ENCODE results near the gene LRBA. TPM values are rescaled to one million over a fixed set of nuclear protein-coding genes. Genes with fewer than 3 reads are reported as not detected.
"Not testable (repeated sequence)": the region's sequence is repeated elsewhere in the genome, so short reads cannot be mapped to it uniquely, and the experiment has no call there.

The LRBA gene
- total RNA-seq, 1 experiment from 2014 or later, result 69.1 TPM

DNA sequence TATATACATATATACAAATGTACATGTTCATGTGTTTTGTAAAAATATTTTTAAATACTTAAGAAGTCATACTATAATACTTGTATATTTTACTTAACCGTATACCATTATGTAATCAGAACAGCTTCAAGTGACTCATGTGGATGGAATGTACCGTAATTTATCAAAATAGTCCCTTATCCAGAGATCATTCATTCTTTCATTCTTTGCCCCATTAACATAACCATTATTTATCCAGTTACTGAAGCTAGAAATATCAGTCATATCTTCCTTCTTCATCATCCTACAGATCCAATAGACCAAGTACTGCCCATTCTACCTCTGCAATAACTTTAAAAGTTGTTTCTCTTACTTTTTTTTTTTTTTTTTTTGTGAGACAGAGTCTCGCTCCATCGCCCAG, 268.9 kb downstream of the LRBA start:
- DNase-seq (ENCODE audit: low spot score) (no peak), ATAC-seq (no peak)
- POLR2A ChIA-PET, result interaction anchor here (0.7 kb wide), 1 partner anchor 156 kb away, joined by 7 read pairs; no protein-coding TSS in a partner anchor
- H3K9me3 Mint-ChIP-seq, result no peaks in the 10 kb centered on the region
- CTCF ChIA-PET, result no interaction called here
- H3K27ac Mint-ChIP-seq, result no peak overlapping the region
- no peak overlapping the region for H3K4me3 Mint-ChIP-seq
- peaks cover 3% of the 10 kb centered on the region; the same call in 1 of the 2 replicates for H3K36me3 Mint-ChIP-seq
- TF ChIP-seq GTF2I (CRISPR knock-in tag; conservative IDR thresholded peaks at IDR 0.05) (no peak), ZNF121 (CRISPR knock-in tag; IDR thresholded peaks at IDR 0.05) (no peak), MXD4 (CRISPR knock-in tag; IDR thresholded peaks at IDR 0.05; ENCODE audit: borderline replicate concordance) (no peak), ZNF138 (CRISPR knock-in tag; conservative IDR thresholded peaks at IDR 0.05) (no peak), FOXJ3 (CRISPR knock-in tag; IDR thresholded peaks at IDR 0.05; ENCODE audit: borderline replicate concordance) (no peak)
- no peaks in the 10 kb centered on the region for H3K27me3 Mint-ChIP-seq (ENCODE audit: low read depth)
- no peaks in the 10 kb centered on the region for H3K4me1 Mint-ChIP-seq

DNA sequence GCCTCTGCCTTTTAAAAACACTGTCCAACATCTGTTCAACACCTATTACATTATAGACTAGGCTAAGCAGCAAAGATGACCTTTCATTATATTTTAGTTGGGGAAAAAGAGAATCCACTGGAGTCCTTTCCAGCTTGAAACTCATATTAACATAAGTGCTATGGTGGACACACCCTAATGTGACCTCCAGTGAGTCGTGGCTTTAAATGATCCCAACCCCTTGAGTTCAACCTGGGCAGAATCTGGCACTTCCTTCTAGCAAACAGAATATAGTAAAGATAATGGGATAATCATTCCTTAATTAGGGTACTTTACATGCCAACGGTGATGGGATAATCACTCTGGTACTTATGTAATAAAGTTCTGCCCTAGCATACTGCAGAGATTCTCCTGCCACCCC, 270.5 kb downstream of the LRBA start:
- H3K4me3 Mint-ChIP-seq, result no peak overlapping the region
- no peaks in the 10 kb centered on the region for H3K27me3 Mint-ChIP-seq (ENCODE audit: low read depth)
- TF ChIP-seq ATF2 (CRISPR knock-in tag; IDR thresholded peaks at IDR 0.05; ENCODE audit: borderline replicate concordance, low read depth) (no peak), NFYB (CRISPR knock-in tag; conservative IDR thresholded peaks at IDR 0.05; ENCODE audit: low read depth) (no peak), JUN (CRISPR knock-in tag; IDR thresholded peaks at IDR 0.05) (no peak), SP1 (CRISPR knock-in tag; conservative IDR thresholded peaks at IDR 0.05) (no peak), MXD4 (CRISPR knock-in tag; IDR thresholded peaks at IDR 0.05; ENCODE audit: borderline replicate concordance) (no peak), FOXK1 (CRISPR knock-in tag; IDR thresholded peaks at IDR 0.05) (no peak), OVOL2 (CRISPR knock-in tag; IDR thresholded peaks at IDR 0.05; ENCODE audit: borderline replicate concordance) (no peak), RORB (CRISPR knock-in tag; IDR thresholded peaks at IDR 0.05) (no peak), ZNF219 (CRISPR knock-in tag; IDR thresholded peaks at IDR 0.05; ENCODE audit: borderline replicate concordance) (no peak), ELF4 (CRISPR knock-in tag; IDR thresholded peaks at IDR 0.05; ENCODE audit: low read depth) (no peak), ZBTB43 (CRISPR knock-in tag; IDR thresholded peaks at IDR 0.05) (no peak), ZBTB21 (CRISPR knock-in tag; IDR thresholded peaks at IDR 0.05; ENCODE audit: borderline replicate concordance) (no peak), TEAD4 (CRISPR knock-in tag; IDR thresholded peaks at IDR 0.05) (no peak)
- no peaks in the 10 kb centered on the region for H3K9me3 Mint-ChIP-seq
- peaks cover 6% of the 10 kb centered on the region for H3K4me1 Mint-ChIP-seq
- H3K27ac Mint-ChIP-seq, result no peak overlapping the region
- peaks cover 3% of the 10 kb centered on the region; the same call in 1 of the 2 replicates for H3K36me3 Mint-ChIP-seq
- no peak for ATAC-seq
- DNase-seq (ENCODE audit: low spot score), result no peak
- CTCF ChIA-PET, result no interaction called here
- POLR2A ChIA-PET, result no interaction called here

DNA sequence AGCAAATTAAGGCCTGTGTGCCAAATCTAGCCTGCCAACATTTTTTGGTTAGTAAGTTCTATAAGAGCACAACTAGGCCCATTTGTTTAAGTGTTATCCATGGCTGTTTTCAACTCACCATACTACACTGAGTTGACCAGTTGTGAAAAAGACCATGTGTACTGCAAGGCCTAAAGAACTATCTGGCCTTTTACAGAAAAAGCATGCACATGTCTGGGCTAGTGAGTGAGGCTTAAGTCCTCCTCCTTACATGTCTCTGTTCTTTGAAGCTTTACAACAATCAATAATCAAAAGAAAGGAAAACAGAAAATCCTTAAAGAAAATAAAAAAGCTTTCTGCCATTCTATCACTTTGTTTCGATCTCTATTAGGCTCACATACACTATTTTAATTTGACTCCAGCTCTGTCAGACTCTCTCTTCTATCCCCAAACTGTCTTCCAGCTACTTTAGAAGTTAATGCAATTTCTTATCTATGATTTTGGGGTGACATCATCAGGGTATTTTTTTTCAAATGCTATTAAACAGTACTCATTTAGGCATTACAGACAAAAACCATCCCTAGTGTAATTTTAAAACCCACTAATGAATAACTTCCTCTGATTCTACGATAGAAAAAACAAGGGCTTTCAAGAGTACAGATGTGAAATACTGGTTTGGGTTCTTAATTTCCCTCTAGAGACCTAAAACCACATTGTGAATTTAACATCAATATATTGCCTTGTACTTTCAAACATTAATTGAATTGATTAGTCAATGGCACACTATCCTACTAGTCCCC, 271.3 kb downstream of the LRBA start:
- POLR2A ChIA-PET, result no interaction called here
- no peak; the same call in 1 of the 2 replicates for ATAC-seq

DNA sequence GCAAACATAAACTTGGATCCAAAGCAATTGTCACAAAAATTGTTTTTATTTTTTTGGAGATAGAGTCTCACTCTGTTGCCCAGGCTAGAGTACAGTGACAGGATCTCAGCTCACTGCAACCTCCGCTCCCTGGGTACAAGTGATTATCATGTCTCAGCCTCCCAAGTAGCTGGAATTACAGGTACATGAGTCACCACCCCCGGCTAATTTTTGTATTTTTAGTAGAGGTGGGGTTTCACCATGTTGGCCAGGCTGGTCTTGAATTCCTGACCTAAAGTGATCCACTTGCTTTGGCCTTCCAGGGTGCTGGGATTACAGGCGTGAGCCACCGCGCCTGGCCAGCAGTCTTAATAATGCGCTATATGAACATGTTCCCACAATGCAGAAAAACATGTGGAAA, 272.2 kb downstream of the LRBA start:
- H3K36me3 Mint-ChIP-seq; POLR2A ChIA-PET; ATAC-seq; H3K4me3 Mint-ChIP-seq; H3K4me1 Mint-ChIP-seq; H3K27ac Mint-ChIP-seq; H3K9me3 Mint-ChIP-seq; DNase-seq (ENCODE audit: low spot score); CTCF ChIA-PET; H3K27me3 Mint-ChIP-seq (ENCODE audit: low read depth): not testable (repeated sequence)

More for the DNA sequence above, 271.3 kb downstream of the LRBA start:
- Mint-ChIP-seq H3K27me3 (ENCODE audit: low read depth) (no peaks in the 10 kb centered on the region), H3K9me3 (no peaks in the 10 kb centered on the region), H3K4me1 (peaks cover 8% of the 10 kb centered on the region), H3K36me3 (peaks cover 3% of the 10 kb centered on the region; the same call in 1 of the 2 replicates), H3K27ac (no peak overlapping the region), H3K4me3 (no peak overlapping the region)
- CTCF ChIA-PET, result no interaction called here
- no peak for TF ChIP-seq OVOL2 (CRISPR knock-in tag; IDR thresholded peaks at IDR 0.05; ENCODE audit: borderline replicate concordance)
- no peak for TF ChIP-seq MAX (CRISPR knock-in tag; IDR thresholded peaks at IDR 0.05)
- TF ChIP-seq TEAD1 (CRISPR knock-in tag; IDR thresholded peaks at IDR 0.05), result no peak
- TF ChIP-seq SMAD3 (CRISPR knock-in tag; IDR thresholded peaks at IDR 0.05; ENCODE audit: borderline replicate concordance), result no peak
- TF ChIP-seq NR3C1 (CRISPR knock-in tag; conservative IDR thresholded peaks at IDR 0.05; ENCODE audit: low read depth), result no peak
- TF ChIP-seq SMAD4 (CRISPR knock-in tag; IDR thresholded peaks at IDR 0.05), result no peak
- TF ChIP-seq IRF2 (CRISPR knock-in tag; IDR thresholded peaks at IDR 0.05; ENCODE audit: borderline replicate concordance, low read depth), result no peak
- TF ChIP-seq, protein P1, sequence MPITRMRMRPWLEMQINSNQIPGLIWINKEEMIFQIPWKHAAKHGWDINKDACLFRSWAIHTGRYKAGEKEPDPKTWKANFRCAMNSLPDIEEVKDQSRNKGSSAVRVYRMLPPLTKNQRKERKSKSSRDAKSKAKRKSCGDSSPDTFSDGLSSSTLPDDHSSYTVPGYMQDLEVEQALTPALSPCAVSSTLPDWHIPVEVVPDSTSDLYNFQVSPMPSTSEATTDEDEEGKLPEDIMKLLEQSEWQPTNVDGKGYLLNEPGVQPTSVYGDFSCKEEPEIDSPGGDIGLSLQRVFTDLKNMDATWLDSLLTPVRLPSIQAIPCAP (CRISPR knock-in tag; IDR thresholded peaks at IDR 0.05), result no peak
- DNase-seq (ENCODE audit: low spot score), result no peak
